MG63 (cell line): ENCODE data around the gene SLC35C1. TPM values are rescaled to one million over a fixed set of nuclear protein-coding genes. Genes with fewer than 3 reads are reported as not detected.

Source experiments
- DNase-seq: peaks from one replicate; pipeline ENCODE4 v3.0.0-alpha.2; 2020
- H3K27me3 ChIP-seq: fragments of 250-450 bp; sonication (Bioruptor Pico); 2 replicates; pipeline ENCODE4 v1.5.1; 2020; ENCODE audit warnings: mild to moderate bottlenecking, moderate library complexity
- H3K36me3 ChIP-seq: fragments of 250-450 bp; sonication (Bioruptor Pico); 2 replicates; pipeline ENCODE4 v1.5.1; 2020; ENCODE audit warnings: mild to moderate bottlenecking, moderate library complexity
- H3K4me3 ChIP-seq: fragments of 250-450 bp; sonication (Bioruptor Pico); 2 replicates; pipeline ENCODE4 v1.5.1; 2020; ENCODE audit warnings: mild to moderate bottlenecking, moderate library complexity
- H3K9me3 ChIP-seq: fragments of 250-450 bp; sonication (Bioruptor Pico); 2 replicates; pipeline ENCODE4 v1.5.1; 2020; ENCODE audit warnings: mild to moderate bottlenecking, moderate library complexity
- total RNA-seq: library from RNA; depleted of rRNA; stranded (reverse); fragments of >200 nt; shearing (Covaris generic); gene quantifications from 2 replicates; pipeline ENCODE4 v1.2.3, GENCODE V29; 2014; ENCODE audit warnings: low replicate concordance

Gene SLC35C1
- total RNA-seq, 1 experiment from 2014 or later: 11.5 TPM

- Histone ChIP-seq H3K9me3 (no peaks in the 10 kb centered on the region; the same call in 1 of the 2 replicates), H3K36me3 (no peaks in the 10 kb centered on the region)
- no peak for DNase-seq
These were observed 30.2 kb upstream of the SLC35C1 start for GRCh38 chr11:45774786-45775185.

GRCh38 chr11:45777127-45777969 is 27.6 kb upstream of the SLC35C1 start:
- no peak for DNase-seq
- Histone ChIP-seq H3K27me3 (no peaks in the 10 kb centered on the region), H3K36me3 (no peaks in the 10 kb centered on the region)

More at GRCh38 chr11:45774786-45775185, 30.2 kb upstream of the SLC35C1 start:
- Histone ChIP-seq H3K4me3 (no peak overlapping the region), H3K27me3 (peaks cover 7% of the 10 kb centered on the region; the same call in 1 of the 2 replicates)

DNA sequence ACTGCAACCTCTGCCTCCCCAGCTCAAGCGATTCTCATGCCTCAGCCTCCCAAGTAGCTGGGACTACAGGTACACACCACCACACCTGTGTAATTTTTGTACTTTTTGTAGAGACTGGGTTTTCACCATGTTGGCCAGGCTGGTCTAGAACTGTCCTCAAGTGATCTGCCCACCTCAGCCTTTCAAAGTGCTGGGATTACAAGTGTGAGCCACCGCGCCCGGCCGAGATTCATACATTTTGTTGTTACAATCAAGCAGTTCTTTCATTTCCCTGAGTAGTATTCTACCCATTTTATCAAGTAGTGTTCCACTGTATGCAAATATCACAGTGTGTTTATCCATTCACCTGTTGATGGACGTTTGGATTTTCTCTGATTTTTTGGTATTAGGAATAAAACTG is 26.6 kb upstream of the SLC35C1 start:
- Histone ChIP-seq H3K27me3 (peaks cover 5% of the 10 kb centered on the region; the same call in 1 of the 2 replicates), H3K36me3 (no peaks in the 10 kb centered on the region), H3K9me3 (no peaks in the 10 kb centered on the region), H3K4me3 (no peak overlapping the region)
- DNase-seq: no peak

More at GRCh38 chr11:45777127-45777969, 27.6 kb upstream of the SLC35C1 start:
- H3K4me3 ChIP-seq: no peak overlapping the region
- no peaks in the 10 kb centered on the region for H3K9me3 ChIP-seq

DNA sequence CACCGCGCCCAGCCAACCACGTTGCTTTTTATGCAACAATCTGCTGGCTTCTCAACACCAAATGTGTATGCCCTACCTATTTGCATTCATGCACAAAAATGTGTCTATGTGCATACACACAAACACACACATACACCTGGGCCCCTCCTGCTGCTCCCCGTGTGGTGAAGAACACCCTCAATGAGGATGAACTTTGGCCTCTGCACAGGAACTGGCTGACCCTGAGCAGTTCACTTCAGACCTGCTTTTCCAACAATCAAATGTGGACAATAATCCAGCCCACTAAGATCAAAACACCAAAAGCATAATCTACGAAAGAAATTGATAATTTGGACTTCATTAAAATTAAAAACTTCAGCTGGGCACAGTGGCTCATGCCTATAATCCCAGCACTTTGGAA is 25.3 kb upstream of the SLC35C1 start:
- H3K27me3 ChIP-seq: peaks cover 10% of the 10 kb centered on the region; the same call in 1 of the 2 replicates
- H3K36me3 ChIP-seq: no peaks in the 10 kb centered on the region
- H3K9me3 ChIP-seq: no peaks in the 10 kb centered on the region
- no peak for DNase-seq
- H3K4me3 ChIP-seq: no peak overlapping the region

GRCh38 chr11:45786272-45786671 is 18.7 kb upstream of the SLC35C1 start:
- H3K9me3 ChIP-seq: peaks cover 4% of the 10 kb centered on the region
- H3K27me3 ChIP-seq: peaks cover 11% of the 10 kb centered on the region
- no peaks in the 10 kb centered on the region for H3K36me3 ChIP-seq
- no peak for DNase-seq
- H3K4me3 ChIP-seq: no peak overlapping the region

GRCh38 chr11:45788887-45789286 is 16.1 kb upstream of the SLC35C1 start:
- H3K27me3 ChIP-seq: peaks cover 5% of the 10 kb centered on the region
- H3K4me3 ChIP-seq: no peak overlapping the region

GRCh38 chr11:45791524-45791923 is 13.4 kb upstream of the SLC35C1 start:
- no peak for DNase-seq
- no peaks in the 10 kb centered on the region for H3K36me3 ChIP-seq
- no peak overlapping the region for H3K4me3 ChIP-seq
- H3K9me3 ChIP-seq: peaks cover under 1% of the 10 kb centered on the region
- H3K27me3 ChIP-seq: peaks cover 5% of the 10 kb centered on the region

More at GRCh38 chr11:45788887-45789286, 16.1 kb upstream of the SLC35C1 start:
- H3K9me3 ChIP-seq: peaks cover 4% of the 10 kb centered on the region
- no peaks in the 10 kb centered on the region for H3K36me3 ChIP-seq
- no peak for DNase-seq

- no peak for DNase-seq
- no peaks in the 10 kb centered on the region for H3K9me3 ChIP-seq
- no peak overlapping the region for H3K4me3 ChIP-seq
- peaks cover 5% of the 10 kb centered on the region for H3K27me3 ChIP-seq
- no peaks in the 10 kb centered on the region for H3K36me3 ChIP-seq
These were observed 10.8 kb upstream of the SLC35C1 start for GRCh38 chr11:45794169-45794568.

DNA sequence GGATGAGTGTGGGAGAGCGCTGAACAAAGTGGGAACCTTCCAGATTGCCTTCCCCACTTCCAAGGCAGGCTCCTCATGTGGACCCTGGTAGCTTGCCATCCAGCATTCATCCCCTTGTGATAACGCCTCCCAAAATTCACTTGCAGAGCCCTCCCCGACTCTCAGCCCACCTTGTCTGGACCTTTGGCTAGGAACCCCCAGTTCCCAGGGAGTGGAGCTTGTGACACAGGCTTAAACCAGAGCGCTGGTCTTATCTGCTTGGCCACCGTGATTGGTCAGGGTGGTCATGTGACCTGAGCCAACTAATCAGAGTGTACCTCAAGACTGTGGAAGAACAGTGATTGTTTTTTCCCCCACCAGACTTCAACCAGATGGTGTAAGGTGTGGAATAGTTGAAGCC is 9.6 kb upstream of the SLC35C1 start:
- H3K4me3 ChIP-seq: no peak overlapping the region
- no peaks in the 10 kb centered on the region for H3K36me3 ChIP-seq
- DNase-seq: no peak
- no peaks in the 10 kb centered on the region for H3K9me3 ChIP-seq
- H3K27me3 ChIP-seq: peaks cover 5% of the 10 kb centered on the region

DNA sequence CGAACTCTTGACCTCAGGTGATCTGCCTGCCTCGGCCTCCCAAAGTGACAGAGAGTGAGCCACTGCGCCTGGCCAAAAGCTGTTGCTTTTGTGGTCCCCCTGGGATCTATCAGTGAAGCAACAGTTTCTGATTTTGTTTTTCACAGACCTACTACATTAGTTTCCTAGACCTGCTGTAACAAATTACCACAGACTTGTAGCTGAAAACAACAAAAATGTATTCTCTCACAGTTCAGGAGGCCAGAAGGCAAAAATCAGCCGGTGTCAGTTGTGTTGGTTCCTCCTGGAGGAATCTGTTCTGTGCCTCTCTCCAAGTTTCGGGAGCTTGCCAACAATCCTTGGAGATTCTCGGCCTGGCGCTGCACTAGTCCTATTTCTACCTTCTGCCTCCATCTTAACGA is 8.5 kb upstream of the SLC35C1 start:
- no peak for DNase-seq
- no peak overlapping the region for H3K4me3 ChIP-seq
- H3K36me3 ChIP-seq: no peaks in the 10 kb centered on the region
- H3K9me3 ChIP-seq: no peaks in the 10 kb centered on the region
- H3K27me3 ChIP-seq: peaks cover 2% of the 10 kb centered on the region

- Histone ChIP-seq H3K27me3 (no peaks in the 10 kb centered on the region), H3K9me3 (no peaks in the 10 kb centered on the region), H3K4me3 (no peak overlapping the region), H3K36me3 (no peaks in the 10 kb centered on the region)
- DNase-seq: no peak
These were observed 6.0 kb upstream of the SLC35C1 start for GRCh38 chr11:45798793-45799441.

- no peak for DNase-seq
- Histone ChIP-seq H3K36me3 (no peaks in the 10 kb centered on the region), H3K4me3 (no peak overlapping the region), H3K27me3 (no peaks in the 10 kb centered on the region), H3K9me3 (no peaks in the 10 kb centered on the region)
These were observed 5.4 kb upstream of the SLC35C1 start for GRCh38 chr11:45799562-45799961.

DNA sequence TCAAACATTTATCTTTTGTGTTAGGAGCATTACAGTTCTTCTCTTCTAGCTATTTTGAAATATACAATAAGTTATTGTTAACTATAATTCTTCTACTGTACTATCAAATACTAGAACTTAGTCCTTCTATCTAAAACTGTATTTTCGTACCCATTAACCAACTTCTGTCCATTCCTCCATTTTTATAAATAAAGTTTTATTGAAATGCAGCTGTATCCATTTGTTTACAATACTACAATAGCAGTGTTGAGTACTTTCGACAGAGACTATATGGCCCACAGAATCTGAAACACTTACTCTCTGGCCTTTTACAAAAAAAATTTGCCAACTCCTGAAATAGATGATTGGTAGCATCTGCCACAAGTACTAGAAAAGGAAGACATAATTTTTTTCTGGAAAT is 4.7 kb upstream of the SLC35C1 start:
- no peaks in the 10 kb centered on the region for H3K27me3 ChIP-seq
- no peaks in the 10 kb centered on the region for H3K36me3 ChIP-seq
- DNase-seq: no peak
- H3K4me3 ChIP-seq: no peak overlapping the region
- no peaks in the 10 kb centered on the region for H3K9me3 ChIP-seq

GRCh38 chr11:45801723-45802315 is 3.1 kb upstream of the SLC35C1 start:
- DNase-seq: no peak
- Histone ChIP-seq H3K9me3 (no peaks in the 10 kb centered on the region), H3K4me3 (no peak overlapping the region), H3K27me3 (no peaks in the 10 kb centered on the region), H3K36me3 (peaks cover 11% of the 10 kb centered on the region)

DNA sequence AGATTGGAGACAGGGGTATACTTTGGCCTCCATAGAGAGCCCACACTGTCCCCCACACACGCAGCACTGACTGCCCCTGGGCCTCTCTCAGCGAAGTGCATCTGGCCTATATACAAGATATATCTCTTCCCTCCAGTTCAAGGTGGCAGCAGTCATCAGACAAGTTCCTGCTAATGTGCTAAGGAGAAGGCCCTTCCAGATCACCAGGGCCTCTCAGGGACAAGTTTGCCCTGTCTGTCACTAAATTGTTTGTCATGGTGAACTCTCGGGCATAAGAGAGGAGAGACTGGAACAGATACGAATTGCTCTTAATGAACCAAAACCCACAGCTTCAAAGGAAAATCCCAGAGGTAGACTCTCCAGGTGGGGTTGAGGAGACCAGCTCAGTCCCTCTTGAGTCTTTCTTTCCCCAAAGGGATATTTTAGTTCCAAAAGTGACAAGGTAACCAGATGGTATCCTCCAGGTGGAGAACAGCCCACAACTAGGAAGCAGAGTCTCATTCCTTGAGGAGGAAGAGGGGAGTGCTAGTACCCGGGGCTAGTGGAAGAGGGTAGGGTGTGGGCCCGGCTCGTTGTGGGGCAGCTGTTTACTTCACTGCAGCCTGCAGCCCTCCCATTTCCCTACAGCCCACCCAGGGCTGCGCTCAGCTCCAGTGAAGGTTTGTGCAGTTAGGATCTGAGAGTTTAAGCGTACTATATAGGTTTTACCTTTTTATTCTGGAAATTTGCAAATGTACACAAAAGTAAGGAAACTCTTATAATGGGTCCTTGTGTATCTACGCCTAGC is 2.2 kb upstream of the SLC35C1 start:
- Histone ChIP-seq H3K27me3 (no peaks in the 10 kb centered on the region), H3K36me3 (peaks cover 16% of the 10 kb centered on the region), H3K9me3 (no peaks in the 10 kb centered on the region), H3K4me3 (no peak overlapping the region)
- no peak for DNase-seq

GRCh38 chr11:45803971-45804760 is 783 bp upstream of the SLC35C1 start:
- Histone ChIP-seq H3K27me3 (no peaks in the 10 kb centered on the region), H3K36me3 (peaks cover 27% of the 10 kb centered on the region), H3K9me3 (no peaks in the 10 kb centered on the region), H3K4me3 (peak overlapping the region; percentile 67)
- DNase-seq: peak; percentile 81
